NCI-H345 (cell line): ENCODE measurements around the gene NSF.
"Not testable (repeated sequence)": the region's sequence is repeated elsewhere in the genome, so short reads cannot be mapped to it uniquely, and the experiment has no call there.

ENCODE experiments used
- DNase-seq: peaks from one replicate; lab custom pipeline; 2025; lab: John Stamatoyannopoulos, UW

NSF gene

GRCh38 chr17:46628753-46629436, 38.4 kb downstream of the NSF start:
- not testable (repeated sequence) for DNase-seq

DNA sequence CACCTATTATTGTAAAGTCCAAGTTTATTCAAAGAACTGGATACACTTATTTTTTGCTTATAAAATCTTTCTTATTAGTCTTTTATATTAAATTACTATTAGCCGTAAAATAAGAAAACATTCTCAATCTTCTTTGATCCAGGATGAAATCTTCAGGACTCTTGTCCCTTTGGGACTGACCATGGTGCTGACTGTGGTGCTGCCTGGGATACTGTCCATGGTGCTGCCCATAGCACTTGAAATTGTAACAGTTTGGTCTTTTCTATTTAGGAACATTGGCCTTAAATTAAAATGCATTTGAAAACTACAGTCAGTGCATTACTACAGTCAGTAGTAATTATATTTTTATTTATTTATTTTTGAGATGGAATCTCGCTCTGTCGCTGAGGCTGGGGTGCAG, 41.7 kb downstream of the NSF start:
- DNase-seq: not testable (repeated sequence)

GRCh38 chr17:46634844-46635243, 44.4 kb downstream of the NSF start:
- not testable (repeated sequence) for DNase-seq

DNA sequence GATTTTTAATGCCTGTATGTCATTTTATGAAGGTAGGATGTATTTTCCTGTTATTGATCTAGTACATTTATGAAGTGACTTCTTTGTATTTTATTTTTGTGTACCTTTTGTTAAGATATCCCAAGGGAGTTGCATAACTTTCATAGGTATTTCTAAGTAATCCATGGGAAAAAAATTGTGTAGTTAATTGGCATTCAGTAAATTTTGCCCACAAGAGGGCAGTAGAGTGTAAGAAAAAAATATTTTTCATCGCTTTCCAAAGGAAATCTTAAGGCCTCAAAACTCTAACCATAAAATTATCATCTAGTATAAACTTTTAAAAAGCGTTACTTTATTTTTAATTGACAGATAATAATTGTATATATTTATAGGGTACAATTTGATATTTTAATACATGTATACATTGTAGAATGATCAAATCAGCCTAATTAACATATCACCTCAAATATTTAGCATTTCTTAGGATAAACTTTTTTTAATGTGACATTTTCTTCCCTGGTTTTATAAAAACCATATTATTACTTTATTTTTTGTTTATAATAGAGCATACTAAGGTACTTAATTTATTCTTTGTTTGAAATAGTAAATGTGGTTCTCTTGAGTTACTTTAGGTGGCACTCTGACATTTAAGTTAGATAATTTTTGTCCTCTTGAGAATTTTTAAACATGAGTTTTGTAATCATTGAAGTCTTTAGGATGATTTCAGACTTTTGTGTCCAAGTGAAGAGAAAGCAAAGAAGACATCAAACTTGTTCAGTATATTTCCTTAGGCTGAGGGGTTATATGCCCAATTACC, 51.6 kb downstream of the NSF start:
- DNase-seq: not testable (repeated sequence)

DNA sequence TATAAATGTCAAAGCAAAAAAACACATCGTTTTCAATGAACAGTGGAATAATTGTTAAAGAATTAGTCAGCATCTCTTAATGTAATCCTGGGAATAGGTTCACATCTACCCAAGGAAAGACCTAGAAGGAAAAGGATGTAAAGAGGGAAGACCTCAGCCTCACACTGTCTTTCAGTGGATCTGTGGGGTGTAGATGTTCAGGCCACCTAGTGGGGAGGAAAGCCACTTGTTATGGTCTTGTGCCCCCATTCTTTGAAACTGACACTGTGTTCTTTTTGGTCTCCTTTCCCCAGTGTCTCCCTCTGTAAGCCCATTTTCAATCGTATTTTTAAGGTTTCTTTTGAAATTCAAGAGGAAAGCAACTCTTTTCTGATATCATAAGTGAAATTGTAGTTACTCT, 56.8 kb downstream of the NSF start:
- not testable (repeated sequence) for DNase-seq

GRCh38 chr17:46647688-46648278, 57.3 kb downstream of the NSF start:
- not testable (repeated sequence) for DNase-seq

DNA sequence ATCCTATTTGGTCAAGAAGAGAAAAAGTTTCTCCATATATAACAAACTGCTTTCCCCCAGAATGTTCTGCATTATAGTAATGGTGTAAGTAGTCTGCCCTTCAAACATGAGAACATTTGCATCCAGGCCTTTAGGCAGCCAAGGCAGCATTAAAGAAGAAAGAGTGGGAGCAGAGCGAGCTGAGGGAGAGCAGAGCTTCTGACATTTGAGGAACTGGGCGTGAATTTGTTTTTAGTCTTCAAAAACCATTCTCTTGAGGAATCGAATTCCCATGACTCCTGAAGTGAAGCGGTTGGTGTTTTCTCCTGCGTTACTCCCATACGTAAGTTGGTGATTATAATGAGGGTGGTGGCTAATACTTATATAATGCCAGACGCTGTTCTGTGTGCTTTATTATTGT, 58.8 kb downstream of the NSF start:
- DNase-seq: not testable (repeated sequence)

GRCh38 chr17:46652024-46652643, 61.7 kb downstream of the NSF start:
- DNase-seq: not testable (repeated sequence)

DNA sequence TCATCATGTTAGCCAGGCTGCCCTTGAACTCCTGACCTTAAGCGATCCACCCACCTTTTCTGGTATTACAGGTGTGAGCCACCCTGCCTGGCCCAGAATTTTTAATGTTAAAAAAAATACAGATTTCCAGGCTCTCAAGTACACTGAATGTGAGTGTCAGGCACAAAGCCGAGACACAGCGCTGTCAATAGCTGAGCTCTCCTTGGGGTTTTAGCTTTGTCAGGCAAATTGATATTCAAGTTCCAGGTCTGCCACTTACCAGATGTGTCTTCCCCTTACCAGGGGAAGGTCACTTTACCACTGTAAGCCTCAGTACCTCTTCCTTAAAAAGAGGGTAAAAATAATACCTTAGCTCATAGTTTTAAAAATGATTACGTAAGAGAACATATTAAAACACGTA, 67.8 kb downstream of the NSF start:
- DNase-seq: not testable (repeated sequence)

DNA sequence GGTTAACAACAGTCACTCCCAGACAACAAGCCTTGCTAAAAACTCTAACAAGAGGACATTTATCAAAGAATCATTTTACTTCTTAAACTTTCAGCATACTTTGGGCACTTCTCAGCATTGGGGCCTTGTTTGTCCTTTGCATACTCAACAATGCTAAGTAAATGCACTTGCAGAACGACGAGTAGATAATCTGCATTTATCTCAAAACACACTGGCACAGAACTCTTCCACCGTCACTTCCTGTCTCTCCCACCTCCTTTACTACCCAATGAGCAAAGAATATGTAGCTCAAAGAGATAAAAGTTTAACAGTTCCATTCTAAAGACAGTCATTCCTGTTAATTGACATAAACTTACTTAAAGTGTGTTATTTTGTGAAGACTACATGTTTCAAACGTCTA, 69.2 kb downstream of the NSF start:
- DNase-seq: not testable (repeated sequence)

- not testable (repeated sequence) for DNase-seq
These were observed 72.7 kb downstream of the NSF start for GRCh38 chr17:46663123-46663522.

DNA sequence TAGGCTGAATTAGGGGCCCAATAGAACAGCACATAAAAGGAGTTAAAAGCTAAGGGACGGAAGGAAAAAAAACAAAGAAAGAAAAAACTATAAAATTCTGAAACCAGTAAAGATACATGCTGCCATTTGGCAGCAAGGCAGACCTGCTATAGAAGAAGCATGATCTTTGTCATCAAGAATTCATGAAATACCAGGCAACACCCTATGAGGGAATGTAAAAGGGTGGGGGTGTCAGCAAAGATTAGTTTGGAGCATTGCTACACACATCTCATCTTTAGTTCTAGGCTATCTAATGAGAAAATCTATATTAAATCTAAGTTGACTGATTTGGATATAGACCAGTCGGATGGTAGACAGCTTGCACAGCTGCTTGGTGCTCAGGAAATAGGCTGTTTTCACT, 73.1 kb downstream of the NSF start:
- not testable (repeated sequence) for DNase-seq

- not testable (repeated sequence) for DNase-seq
These were observed 75.5 kb downstream of the NSF start for GRCh38 chr17:46665969-46666368.

DNA sequence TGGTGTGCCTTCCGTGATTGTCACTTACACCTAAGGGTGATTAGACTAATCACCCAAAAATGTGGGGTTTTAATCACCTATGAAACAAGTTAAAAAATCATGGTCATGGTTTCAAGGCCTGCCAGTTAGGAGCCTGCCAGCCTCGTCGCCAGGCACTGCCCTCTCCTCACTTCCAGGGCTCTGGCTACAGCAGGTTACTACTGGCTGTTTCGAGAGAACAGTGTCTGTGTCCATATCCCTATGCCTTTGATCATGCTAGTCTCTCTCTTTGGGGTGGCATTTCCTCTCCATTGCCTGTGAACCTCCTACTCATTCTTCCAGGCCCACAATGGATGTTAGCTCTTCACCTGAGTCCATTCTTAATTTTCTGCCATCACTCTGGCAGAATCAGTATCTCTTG, 80.3 kb downstream of the NSF start:
- DNase-seq: not testable (repeated sequence)

- not testable (repeated sequence) for DNase-seq
These were observed 82.3 kb downstream of the NSF start for GRCh38 chr17:46672777-46673176.

DNA sequence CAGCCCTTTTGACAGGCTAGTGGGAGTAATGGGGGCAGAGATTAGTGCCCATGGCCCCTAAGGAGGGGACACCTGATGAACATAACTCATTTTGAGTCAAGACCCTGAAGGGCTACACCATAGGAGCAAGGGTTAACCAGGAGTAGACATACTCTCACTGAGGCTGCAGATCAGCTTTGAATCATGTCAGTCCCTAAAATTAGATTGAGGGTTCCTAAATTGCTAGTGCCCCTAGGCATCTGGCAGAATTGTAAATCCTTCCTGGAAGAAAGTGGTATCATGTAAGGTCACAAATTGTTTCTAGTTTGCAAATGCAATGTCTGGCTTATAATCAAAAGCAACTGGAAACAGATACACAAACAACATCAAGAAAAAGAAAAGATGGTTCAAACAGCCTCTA, 87.3 kb downstream of the NSF start:
- not testable (repeated sequence) for DNase-seq

DNA sequence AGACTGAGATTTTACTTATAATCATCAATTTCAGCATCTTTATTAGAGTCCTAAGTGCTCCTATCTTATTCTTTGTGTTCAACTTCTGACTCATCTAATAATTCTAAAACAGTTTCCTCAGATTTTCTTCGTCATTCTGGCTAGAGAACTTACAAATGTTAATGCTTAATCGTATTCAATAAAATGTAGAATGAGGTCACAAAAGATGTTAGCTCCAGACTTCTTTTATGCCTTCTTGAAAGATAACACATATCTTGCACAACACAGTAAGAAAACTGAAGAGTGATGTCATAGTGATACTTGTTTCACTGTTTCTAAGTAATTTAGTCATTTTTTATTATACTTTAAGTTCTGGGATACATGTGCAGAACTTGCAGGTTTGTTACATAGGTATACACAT, 93.2 kb downstream of the NSF start:
- not testable (repeated sequence) for DNase-seq

DNA sequence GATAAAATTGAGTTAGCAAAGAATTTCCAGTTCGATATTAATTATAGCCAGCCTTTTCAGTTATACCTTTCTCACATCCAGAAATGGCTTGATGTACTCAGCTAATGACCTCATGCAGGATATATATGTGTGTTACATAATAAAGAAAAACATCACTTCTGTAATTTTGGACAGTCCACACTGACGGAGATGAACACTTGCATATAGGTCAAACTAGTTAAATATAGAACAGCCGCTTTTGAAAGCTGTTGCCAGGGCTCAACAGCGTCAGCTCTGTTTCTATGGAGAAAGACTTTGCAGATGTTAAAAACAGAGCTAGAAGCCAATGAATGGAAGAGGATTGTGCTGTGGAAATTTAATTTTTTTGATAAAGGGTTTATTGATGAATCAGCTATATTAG, 94.8 kb downstream of the NSF start:
- not testable (repeated sequence) for DNase-seq

DNA sequence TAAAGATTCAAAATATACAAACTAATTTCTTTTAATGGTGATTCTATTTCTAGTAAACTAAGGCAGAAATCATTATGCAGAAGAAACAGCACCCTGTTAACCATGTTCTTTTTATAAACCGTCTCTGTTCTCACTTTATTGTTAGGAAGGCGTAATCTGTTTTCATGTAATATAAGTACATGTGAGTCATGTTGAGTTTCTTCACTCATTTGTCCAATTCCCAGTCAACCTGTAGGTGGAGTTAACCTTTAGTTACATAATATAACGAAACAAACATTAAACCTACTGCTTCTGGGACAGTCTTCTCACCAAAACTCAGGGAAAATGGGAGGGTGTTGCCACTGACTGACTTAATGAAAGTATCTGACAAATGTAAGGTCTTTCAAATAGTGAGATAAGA, 101.7 kb downstream of the NSF start:
- not testable (repeated sequence) for DNase-seq

- DNase-seq: not testable (repeated sequence)
These were observed 102.8 kb downstream of the NSF start for GRCh38 chr17:46693283-46693682.

- not testable (repeated sequence) for DNase-seq
These were observed 106.1 kb downstream of the NSF start for GRCh38 chr17:46696522-46696921.

- DNase-seq: not testable (repeated sequence)
These were observed 108.5 kb downstream of the NSF start for GRCh38 chr17:46699014-46699413.
